Measurements from ENCODE around the gene POFUT1. TPM values are rescaled to one million over a fixed set of nuclear protein-coding genes. Genes with fewer than 3 reads are reported as not detected.
"Not testable (repeated sequence)": the region's sequence is repeated elsewhere in the genome, so short reads cannot be mapped to it uniquely, and the experiment has no call there.

Gene POFUT1
- total RNA-seq, 4 donors from 2014 or later: 26.0 to 49.4 (median 32.4) TPM

DNA sequence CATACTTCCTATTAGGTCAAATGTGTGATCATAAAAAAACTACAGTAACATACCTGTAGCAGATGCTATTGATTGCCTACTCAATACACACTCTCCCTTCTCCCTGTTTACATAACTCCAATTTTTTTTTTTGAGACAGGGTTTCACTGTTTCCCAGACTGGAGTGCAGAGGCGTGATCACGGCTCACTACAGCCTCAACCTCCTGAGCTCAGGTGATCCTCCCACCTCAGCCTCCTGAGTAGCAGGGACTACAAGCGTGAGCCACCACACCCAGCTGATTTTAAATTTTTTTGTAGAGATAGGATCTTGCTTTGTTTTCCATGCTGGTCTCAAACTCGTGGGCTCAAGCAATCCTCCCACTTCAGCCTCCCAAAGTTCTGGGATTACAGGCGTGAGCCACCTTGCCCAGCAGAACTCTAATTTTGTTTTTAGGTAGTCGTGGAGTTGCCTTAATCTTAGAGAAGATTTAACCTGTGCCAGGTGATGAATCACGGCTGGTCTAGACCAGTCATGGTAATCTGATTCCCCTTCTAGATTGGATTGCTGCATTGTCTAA is 55.8 kb downstream of the POFUT1 start:
- DNase-seq (ENCODE audit: low spot score in 2 of 2): no peak
- 79 to 80% methylated on average over 7 of the region's 7 CpGs for WGBS, 2 donors
- Histone ChIP-seq H3K9me3 (no peaks in the 10 kb centered on the region), H3K36me3 (no peaks in the 10 kb centered on the region), H3K4me1 (no peaks in the 10 kb centered on the region), H3K27me3 (no peaks in the 10 kb centered on the region), H3K27ac (no peak overlapping the region), H3K4me3 (no peak overlapping the region)
- no peak for TF ChIP-seq EP300 (IDR thresholded peaks at IDR 0.05)
- no peak for TF ChIP-seq POLR2A (IDR thresholded peaks at IDR 0.05)
- TF ChIP-seq, protein P1, sequence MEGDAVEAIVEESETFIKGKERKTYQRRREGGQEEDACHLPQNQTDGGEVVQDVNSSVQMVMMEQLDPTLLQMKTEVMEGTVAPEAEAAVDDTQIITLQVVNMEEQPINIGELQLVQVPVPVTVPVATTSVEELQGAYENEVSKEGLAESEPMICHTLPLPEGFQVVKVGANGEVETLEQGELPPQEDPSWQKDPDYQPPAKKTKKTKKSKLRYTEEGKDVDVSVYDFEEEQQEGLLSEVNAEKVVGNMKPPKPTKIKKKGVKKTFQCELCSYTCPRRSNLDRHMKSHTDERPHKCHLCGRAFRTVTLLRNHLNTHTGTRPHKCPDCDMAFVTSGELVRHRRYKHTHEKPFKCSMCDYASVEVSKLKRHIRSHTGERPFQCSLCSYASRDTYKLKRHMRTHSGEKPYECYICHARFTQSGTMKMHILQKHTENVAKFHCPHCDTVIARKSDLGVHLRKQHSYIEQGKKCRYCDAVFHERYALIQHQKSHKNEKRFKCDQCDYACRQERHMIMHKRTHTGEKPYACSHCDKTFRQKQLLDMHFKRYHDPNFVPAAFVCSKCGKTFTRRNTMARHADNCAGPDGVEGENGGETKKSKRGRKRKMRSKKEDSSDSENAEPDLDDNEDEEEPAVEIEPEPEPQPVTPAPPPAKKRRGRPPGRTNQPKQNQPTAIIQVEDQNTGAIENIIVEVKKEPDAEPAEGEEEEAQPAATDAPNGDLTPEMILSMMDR (IDR thresholded peaks at IDR 0.05): no peak

- Histone ChIP-seq H3K36me3 (no peaks in the 10 kb centered on the region), H3K4me3 (no peak overlapping the region)
- WGBS, 2 donors: 70% methylated on average over 5 of the region's 5 CpGs
Observed at GRCh38 chr20:32271620-32272019, 63.9 kb downstream of the POFUT1 start.

GRCh38 chr20:32274359-32274758 is 66.7 kb downstream of the POFUT1 start:
- no peak overlapping the region for H3K4me3 ChIP-seq
- H3K9me3 ChIP-seq: no peaks in the 10 kb centered on the region
- DNase-seq (ENCODE audit: low spot score in 2 of 2): no peak
- 84 to 85% methylated on average over 3 of the region's 3 CpGs for WGBS, 2 donors
- H3K27me3 ChIP-seq: no peaks in the 10 kb centered on the region
- TF ChIP-seq, protein P1 (IDR thresholded peaks at IDR 0.05): no peak
- TF ChIP-seq EP300 (IDR thresholded peaks at IDR 0.05): no peak
- no peak for TF ChIP-seq POLR2A (IDR thresholded peaks at IDR 0.05)
- H3K36me3 ChIP-seq: no peaks in the 10 kb centered on the region
- H3K27ac ChIP-seq: no peak overlapping the region
- peaks cover 0 to 21% (median 8%) of the 10 kb centered on the region in 4 donors for H3K4me1 ChIP-seq

More at GRCh38 chr20:32271620-32272019, 63.9 kb downstream of the POFUT1 start:
- Histone ChIP-seq H3K27ac (no peak overlapping the region), H3K9me3 (no peaks in the 10 kb centered on the region), H3K4me1 (peaks cover 0 to 1% (median 0%) of the 10 kb centered on the region in 4 donors), H3K27me3 (no peaks in the 10 kb centered on the region)
- DNase-seq (ENCODE audit: low spot score in 2 of 2): no peak
- TF ChIP-seq, protein P1 (IDR thresholded peaks at IDR 0.05): no peak
- no peak for TF ChIP-seq POLR2A (IDR thresholded peaks at IDR 0.05)
- no peak for TF ChIP-seq EP300 (IDR thresholded peaks at IDR 0.05)

DNA sequence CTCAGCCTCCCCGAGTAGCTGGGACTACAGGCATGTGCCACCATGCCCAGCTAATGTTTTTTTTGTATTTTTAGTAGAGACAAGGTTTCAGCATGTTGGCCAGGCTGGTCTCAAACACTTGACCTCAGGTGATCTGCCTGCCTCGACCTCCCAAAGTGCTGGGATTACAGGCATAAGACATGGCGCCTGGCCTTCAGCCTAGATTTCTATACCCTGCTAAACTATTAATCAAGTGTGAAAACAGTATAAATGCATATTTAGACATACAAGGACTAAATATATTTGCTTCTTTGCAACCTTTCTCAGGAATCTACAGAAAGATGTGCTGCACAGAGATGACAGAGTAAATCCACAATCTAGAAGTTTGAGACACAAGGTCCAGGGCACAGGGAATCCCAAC is 67.5 kb downstream of the POFUT1 start:
- not testable (repeated sequence) for H3K27ac ChIP-seq; H3K4me3 ChIP-seq; H3K9me3 ChIP-seq; H3K27me3 ChIP-seq; H3K36me3 ChIP-seq; DNase-seq (ENCODE audit: low spot score in 2 of 2)
- 89 to 95% methylated on average over 3 of the region's 3 CpGs for WGBS, 2 donors
- H3K4me1 ChIP-seq: peaks cover 0 to 21% (median 8%) of the 10 kb centered on the region in 4 donors

DNA sequence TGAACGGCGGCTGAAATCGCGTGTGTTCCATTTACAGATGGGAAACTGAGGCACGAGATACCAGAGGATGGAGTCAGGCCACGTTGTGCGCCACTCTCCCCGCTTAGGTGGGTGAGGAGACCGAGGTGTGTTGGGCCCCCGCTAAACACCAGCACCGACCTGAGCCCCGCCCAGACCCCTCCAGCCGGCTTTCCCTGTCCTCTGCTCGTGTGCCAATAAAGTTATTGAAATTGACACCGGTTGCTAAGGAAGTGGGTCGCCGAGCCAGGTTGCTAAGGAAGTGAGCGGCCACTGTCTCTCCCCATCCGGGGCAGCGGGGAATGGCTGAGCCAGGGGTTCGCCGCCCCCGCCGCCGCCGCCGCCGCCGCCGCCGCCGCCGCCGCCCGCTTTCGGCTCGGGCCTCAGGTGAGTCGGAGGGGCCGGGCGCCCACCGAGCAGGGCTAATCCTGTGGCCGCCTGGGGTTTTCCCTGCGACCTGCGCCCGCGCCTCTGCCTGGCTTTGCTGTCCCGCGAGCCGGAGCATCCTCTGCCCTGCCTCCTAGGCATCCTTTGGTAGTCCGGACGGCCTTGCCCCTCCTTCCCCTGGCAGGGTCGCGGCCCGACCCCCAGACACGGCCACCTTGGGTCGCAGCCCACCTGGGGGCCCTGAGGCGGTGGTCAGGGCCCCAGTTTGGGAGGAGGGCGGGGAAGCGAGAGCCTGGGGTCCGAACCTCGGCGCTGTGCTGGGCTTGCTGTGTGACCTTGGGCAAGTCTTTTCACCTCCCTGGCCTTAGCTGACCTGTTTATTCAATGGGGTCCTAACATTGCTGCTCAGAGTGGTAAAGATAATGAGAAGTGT is 69.9 kb downstream of the POFUT1 start, which contains the start of gene KIF3B:
KIF3B (plus strand) TSS at position 291 of the 838 bp plus-strand sequence. CDS start 32,127 bp downstream, outside the sequence.
- Histone ChIP-seq H3K4me3 (peak within 1 kb of the TSS; percentile 61 to 99 (median 88)), H3K27me3 (no peaks in the 10 kb centered on the region), H3K4me1 (peaks cover 0 to 21% (median 8%) of the 10 kb centered on the region in 4 donors), H3K9me3 (no peaks in the 10 kb centered on the region), H3K36me3 (peaks cover 0 to 17% (median 0%) of the 10 kb centered on the region in 3 donors), H3K27ac (peak within 1 kb of the TSS; percentile 40 to 89 (median 80))
- peak; percentile 68 to 82 for DNase-seq (ENCODE audit: low spot score in 2 of 2)
- WGBS, 2 donors: 3 to 5% methylated on average over 18 to 19 of the region's 62 CpGs
- TF ChIP-seq POLR2A (IDR thresholded peaks at IDR 0.05) (peak; percentile 3 to 42), EP300 (IDR thresholded peaks at IDR 0.05) (peak; percentile 35 to 71)
- TF ChIP-seq, protein P1 (IDR thresholded peaks at IDR 0.05): peak in 1 of 5 experiments; percentile 13
